Stimulated activated CD8-positive, alpha-beta memory T cell treated with anti-CD3 and anti-CD28 coated beads, Interleukin-7, amount 100 ng/mL, for 24 hours (primary cell): ENCODE data around the gene ATP12A.
"Not testable (repeated sequence)": the region's sequence is repeated elsewhere in the genome, so short reads cannot be mapped to it uniquely, and the experiment has no call there.

Experiments
- DNase-seq: peaks from one replicate; pipeline ENCODE4 v3.0.0-alpha.2; 2020; ENCODE audit warnings: low read depth

Gene ATP12A

DNA sequence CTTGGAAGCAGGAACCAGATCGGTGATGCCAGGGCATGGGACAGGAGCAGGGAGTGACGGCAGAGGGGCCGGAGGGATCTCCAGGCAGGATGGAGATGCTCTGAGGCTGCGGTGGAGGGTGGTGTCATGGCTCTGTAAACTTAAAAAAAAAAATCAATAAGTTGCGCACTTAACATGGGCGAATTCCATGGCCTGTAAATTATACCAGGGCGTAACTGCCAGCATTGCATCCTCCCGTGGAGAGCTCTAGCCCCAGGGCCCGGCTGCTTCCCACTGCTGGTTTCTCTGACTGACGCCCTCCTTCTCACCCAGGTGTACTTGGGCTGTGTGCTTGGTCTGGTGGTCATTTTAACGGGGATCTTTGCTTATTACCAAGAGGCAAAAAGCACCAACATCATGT lies 8.7 kb downstream of the ATP12A start:
- no peak for DNase-seq

DNA sequence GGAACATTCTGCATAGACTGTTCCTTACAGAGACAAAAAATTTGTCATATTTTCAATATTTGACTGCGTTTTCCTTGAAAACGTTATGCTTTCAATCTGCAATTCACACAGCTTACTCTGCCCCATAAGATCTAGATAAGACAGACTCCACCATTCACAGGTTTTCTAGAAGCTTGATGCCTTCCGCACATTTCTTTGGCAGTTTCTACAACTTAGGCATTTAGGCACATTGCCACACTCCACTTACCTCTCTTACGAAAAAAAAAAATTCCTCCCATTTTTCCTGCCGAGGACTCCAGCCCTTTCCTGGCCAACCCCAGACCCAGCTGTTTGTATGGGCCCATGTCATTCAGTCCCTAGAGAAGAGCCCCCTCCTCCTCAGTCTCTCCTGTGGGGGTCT lies 11.2 kb downstream of the ATP12A start:
- DNase-seq: no peak

DNA sequence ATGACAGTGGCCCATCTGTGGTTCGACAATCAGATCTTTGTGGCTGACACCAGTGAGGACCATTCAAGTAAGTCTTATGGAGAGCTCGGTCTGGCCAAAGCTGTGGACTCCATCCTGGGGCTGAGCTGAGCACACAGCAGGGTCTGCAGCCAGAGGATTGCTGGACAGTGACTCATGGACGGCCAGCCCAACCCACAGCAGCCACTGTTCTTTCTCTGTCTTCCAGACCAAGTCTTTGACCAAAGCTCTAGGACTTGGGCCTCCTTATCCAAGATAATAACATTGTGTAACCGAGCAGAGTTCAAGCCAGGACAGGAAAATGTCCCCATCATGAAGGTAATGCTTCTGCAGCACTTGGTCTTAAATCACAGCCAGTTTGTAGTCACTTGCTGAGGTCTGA lies 12.4 kb downstream of the ATP12A start:
- DNase-seq: no peak

DNA sequence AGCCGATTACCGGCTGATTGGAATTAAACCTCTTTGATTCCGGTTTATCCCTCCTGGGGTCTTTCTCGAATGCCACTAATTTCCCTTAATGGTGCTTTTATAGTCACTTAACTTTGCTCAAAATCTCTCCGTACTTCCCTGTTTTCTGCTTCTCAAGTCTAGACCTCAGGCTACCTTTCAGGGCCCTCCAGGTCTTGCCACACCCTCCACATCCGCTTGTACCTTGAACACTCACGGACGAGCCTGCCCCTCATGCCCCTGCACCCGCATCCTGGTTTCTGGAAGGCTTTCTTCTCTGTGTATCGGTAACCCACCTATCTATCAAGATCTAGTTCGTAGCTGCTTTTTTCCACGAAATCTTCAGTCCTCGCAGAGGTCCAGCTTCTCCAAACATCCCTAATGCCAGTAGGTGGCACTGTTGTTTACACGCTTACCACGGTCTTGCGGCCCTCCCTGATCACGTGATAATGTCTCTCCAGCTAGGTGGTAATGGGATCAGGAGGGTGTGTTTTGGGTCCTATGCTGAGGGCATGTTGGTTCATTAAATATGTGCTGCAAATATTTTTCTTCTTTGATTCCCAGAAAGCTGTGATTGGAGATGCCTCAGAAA lies 13.8 kb downstream of the ATP12A start:
- DNase-seq: no peak

DNA sequence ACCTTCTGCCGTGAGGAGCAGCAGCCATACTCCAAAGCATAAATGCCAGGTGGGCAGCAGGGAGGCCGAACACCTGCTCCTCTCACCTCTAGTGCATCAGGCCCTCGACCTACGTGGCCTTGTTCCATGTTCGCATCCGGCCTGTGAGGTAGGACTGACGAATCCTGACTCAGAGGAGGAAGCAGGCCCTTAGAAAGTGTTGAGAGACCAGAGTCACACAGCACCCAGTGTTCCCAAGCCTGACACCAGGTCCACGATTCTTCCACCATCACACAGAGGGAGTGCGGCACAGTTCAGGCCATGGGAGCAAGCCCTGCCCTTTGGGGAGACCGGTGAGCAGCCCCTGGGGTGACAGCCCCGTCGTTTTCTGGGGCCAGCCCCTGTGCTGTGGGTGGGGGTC lies 14.7 kb downstream of the ATP12A start:
- no peak for DNase-seq

DNA sequence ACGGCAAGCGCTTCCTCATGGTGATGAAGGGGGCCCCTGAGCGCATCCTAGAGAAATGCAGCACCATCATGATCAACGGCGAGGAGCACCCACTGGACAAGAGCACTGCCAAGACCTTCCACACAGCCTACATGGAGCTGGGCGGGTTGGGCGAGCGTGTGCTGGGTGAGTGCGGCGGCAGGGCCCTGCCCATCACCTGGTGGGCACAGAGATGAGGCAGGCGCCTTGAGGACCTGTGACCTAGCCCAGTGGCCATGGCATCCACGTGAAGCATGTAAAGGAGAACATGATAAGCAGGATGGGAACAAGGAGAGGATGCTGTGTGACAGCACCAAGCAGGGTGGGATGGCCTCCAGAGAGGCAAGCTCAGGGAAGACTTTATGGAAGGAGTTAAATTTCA lies 18.5 kb downstream of the ATP12A start:
- no peak for DNase-seq

DNA sequence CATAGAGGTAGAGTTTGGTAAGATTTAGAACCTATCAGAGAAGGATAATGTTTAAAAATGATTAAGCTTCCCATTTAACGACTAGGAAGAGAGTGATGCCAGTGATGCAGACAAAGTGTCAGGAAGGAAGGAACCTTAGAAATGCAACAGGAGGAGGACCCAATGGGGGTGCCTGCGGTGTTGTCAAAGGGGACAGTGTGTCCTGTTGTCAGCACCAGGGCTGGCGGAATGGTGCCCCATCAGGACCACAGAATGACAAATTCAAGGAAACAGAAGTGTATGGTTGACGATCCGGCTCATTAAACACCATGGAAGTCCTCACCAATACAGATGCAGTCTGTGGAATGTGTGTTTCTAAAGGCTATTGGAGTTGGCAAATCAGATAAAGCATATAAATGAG lies 19.3 kb downstream of the ATP12A start:
- no peak for DNase-seq

DNA sequence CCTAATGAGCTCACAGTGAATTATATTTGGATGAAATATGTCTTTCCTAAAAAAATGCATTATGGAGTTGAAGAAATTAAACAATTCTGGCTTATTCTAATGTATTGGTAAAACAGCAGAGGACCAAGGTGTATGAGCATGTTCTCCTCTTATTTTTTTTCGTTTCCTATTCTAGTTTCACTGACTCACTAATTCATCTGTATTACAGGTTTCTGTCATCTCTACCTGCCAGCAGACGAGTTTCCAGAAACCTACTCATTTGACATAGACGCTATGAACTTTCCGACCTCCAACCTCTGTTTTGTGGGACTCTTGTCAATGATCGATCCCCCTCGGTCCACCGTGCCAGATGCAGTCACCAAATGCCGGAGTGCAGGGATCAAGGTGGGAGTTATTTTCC lies 20.3 kb downstream of the ATP12A start:
- DNase-seq: no peak

DNA sequence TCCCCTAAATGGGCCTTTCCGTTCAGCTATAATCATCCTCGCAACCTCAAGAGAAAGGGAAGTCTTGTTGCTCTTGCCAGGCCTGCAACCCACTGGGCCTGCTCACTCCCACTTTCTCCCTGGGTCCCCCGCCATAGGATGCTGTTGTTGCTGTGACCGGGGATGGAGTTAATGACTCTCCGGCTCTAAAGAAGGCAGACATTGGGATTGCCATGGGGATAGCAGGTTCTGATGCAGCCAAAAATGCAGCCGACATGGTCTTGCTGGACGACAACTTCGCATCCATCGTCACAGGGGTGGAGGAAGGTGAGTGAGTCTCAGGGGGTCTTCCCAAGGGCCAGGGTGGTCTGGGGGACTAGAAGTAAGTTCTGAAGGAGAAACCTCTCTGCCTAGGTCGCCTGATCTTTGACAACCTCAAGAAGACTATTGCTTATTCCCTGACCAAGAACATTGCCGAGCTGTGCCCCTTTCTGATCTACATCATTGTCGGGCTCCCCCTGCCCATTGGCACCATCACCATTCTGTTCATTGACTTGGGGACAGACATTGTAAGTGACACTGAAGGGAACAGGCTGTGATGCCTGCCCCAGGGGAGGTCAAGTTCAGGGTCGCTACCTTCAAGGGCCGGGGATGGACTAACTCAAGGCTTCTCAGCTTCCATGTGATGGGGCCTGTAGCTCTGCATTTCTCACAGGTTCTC lies 26.8 kb downstream of the ATP12A start:
- no peak for DNase-seq

DNA sequence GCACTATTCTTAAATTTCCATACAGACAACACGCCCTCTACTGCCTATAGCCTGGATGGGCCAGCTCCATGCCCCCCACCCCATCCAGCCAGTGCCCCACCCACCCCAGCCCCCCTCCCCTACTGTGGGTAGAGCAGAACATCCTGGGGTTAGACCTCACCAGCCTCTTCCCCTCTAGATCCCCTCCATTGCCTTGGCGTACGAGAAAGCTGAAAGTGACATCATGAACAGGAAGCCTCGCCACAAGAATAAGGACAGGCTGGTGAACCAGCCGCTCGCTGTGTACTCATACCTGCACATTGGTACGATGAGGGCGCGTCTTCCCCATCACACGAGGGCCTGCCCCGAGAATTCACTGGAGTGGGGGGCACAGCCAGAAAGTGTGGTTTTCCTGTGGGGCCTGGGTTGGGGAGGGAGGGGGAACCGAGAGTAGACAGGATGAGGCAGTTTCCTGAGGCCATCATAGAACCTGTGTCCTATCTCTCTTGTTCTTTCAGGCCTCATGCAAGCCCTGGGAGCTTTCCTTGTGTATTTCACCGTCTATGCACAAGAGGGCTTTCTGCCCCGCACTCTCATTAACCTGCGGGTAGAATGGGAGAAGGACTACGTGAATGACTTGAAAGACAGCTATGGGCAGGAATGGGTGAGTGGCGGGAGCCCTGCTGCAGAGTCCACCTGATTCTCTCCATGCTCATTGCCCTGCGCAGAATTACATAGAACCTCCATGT lies 29.1 kb downstream of the ATP12A start:
- DNase-seq: peak; percentile 29

DNA sequence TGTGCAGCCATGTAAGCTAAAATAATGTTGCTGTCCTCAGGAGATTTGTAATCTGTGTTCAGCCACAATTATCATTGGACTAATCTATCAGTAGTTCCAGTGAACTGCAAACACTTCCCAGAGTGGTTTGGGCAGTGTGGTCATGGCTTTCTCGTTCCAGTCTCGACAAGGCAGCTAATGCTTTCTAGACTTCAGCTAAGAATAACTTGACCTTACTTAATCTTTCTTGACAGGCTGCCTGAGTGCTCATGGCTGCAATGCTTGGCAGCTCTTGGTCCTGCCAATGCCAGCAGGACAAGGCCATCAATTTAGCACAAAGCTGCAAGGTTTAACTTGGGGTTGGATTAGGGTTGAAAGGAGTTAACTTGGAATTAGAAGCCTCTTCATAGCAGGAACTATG lies 32.8 kb downstream of the ATP12A start:
- DNase-seq: no peak

DNA sequence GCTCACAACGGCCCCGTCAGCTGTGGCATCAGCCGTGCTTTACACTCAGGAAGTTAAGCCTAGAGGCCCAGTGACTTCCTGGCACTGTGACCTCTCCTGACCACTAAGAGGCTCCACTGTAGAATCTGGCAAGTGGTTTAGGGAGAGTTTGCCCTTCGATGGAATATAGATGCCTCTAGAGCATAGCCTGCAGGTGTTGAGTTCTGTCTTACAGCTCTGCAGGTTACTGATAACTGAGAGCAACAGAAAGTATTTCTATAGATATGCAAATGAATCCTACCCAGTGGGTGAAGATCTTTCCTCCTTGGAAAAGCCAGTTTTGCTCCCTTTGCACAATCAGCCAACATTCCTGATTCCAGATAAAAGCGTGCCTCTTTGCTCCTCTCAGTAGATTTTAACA lies 35.8 kb downstream of the ATP12A start:
- DNase-seq: no peak

DNA sequence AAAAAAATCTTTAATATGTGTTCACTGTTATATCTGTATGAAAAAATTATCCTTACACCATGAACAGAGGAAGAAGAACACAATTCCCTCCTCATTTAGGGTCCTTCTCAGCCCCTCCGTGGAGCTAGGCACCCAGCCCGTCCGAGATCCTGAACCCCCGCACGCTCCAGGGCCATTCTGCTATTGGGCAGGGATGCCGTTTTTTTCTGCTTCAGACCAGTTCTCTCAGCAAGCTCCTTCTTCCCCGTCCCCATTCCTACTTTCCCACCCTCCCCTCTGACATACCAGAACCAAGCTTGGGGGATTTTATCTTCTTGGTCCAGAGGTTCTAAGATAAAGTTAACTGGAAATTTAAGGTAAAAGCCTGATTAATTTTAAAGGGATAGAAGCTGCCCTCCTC lies 36.2 kb downstream of the ATP12A start:
- no peak for DNase-seq

DNA sequence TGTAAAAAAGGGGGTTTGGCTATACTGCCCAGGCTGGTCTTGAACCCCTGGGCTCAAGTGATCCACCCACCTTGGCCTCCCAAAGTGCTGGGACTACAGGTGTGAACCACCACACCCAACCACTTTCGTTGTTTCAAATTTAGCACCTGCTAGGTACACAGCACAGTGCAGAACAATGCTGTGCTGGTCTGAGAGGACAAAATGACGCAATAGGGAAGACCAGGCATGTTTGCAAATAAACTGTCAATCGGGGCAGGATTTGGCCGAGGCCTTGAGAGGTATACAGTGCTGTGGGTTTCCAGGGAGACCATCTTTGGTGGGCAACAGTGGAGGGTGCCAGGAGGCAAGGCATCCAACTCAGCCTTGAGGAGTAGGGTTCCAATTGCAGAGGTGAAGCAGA lies 37.0 kb downstream of the ATP12A start:
- no peak for DNase-seq

DNA sequence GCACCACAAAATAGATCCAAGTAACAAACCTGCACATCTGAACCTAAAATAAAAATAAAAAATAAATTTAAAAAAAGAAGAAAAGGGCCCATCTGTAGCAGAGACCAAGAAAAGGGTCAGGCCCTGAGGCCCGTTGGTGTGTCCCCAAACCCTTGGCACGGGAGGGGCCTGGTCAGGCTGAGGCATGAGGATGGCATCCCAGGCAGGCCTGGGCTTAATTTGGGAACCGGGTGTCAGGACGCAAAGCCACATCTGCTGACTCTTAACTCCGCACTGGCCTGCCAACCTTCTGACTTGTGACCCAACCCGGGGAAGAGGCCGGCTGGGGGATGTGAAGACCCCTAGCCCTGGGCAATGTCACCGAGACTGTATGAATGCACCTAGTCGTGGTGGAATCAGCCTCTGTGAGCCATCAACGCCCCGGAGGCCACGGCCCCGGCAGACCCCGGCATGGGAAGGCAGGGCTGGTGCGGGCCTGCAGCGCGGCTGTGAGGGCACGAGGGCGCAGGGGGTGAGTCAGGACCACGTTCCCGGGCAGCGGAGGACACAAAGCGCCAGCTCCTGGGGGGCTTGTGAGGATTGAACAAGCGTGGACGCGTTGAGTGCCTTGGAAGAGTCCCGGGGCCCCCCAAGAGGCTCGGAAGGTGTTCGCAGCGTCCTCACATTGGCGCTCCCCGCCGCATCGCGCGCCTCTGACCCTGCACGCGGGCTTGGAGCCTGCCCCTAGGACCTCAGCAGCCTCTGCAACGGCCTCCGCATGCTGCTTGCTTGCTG lies 38.2 kb downstream of the ATP12A start:
- DNase-seq: no peak

DNA sequence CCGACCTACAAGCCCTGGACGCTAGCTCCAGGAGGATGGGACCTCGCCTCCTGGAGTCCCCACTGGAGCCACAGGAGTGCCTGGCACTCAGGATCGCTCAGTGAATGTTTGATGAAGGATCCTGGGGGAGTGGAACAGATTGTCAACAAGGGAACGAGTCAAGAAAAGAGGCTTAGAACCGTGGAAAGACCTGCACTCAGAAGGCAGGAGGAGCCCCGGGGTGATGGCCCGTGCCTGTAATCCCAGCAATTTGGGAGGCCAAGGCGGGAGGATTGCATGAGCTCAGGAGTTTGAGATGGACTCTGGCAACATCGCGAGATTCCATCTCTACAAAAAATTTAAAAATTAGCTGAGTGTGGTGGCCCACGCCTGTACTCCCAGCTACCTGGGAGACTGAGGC lies 38.9 kb downstream of the ATP12A start:
- DNase-seq: no peak

DNA sequence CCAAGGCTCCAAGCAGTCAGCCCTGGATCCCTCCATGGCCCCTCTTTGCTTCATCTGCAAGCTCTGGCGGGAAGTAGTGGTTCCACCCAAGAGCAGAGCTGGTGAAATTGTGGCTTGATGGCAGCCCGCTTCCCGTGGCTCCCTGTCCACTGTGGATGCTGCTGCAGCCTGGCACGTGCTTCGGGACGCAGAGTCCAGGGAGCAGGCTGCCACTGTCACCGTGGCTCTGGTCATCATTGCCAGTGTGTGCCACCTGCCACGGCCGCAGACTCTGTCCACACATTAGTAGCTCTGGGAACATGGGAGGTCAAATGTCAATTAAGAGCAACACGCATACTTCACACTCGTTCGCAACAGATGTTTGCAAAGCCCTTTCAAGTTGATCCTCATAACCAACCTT lies 43.0 kb downstream of the ATP12A start:
- no peak for DNase-seq

DNA sequence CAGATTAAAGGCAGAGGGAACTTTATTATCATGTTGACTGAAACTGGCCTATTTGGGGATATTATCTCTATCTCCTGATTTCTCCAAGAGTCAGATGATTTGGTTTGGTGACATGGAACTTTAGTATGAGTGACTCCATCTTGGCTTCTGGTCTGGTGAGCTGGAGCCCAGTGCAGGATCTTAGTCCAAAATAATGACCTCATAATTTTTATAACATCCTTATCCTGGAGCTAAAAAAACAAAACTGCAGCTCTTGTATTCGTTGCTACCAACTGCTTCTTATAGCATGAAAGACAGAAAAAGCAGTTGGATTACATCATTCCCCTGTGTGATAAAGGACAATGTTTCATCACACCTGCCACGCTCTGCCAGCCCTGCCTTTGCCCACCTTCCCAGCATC lies 44.5 kb downstream of the ATP12A start:
- DNase-seq: no peak

DNA sequence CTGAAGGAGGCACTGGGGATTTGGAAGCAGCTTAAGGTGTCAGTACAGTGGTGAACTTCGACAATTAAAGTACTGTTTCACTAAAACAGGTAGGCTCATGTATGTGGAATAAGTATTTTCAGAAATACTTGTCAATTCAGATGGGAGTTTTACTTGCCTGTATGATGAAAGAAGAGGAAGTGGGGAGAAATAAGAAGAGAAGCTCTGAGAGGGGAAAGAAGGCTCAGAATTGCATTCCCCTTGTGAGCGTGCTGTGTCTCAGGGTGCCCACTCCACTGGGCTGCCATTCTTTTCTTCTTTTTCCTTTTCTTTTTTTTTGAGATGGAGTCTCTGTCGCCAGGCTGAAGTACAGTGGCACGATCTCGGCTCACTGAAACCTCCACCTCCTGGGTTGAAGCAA lies 45.2 kb downstream of the ATP12A start:
- DNase-seq: no peak

DNA sequence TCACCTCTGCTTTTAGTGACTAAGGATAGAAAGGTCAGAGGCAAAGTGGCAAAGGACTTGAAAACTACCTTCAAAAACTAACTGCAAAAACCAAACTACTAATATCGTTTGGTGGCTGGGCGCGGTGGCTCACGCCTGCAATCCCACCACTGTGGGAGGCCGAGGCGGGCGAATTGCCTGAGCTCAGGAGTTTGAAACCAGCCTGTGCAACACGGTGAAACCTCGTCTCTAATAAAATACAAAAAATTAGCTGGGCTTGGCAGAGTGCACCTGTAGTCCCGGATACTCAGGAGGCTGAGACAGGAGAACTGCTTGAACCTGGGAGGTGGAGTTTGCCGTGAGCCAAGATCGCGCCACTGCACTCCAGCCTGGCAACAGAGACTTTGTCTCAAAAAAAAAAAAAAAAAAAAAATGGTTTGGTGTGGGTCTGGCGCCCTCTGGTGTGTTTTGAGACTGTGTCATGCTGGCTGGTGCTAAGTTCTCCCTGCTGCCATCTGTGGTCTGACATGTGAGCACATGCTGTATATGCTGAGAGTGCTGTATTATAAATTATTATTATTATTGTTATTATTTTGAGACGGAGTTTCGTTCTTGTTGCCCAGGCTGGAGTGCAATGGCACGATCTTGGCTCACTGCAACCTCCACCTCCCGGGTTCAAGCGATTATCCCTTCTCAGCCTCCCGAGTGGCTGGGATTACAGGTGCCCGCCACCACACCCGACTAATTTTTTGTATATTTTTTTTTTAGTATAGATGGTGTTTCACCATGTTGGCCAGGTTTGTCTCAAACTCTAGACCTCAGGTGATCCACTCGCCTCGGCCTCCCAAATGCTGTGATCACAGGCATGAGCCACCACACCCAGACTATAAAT lies 47.8 kb downstream of the ATP12A start:
- DNase-seq: peak; percentile 17

DNA sequence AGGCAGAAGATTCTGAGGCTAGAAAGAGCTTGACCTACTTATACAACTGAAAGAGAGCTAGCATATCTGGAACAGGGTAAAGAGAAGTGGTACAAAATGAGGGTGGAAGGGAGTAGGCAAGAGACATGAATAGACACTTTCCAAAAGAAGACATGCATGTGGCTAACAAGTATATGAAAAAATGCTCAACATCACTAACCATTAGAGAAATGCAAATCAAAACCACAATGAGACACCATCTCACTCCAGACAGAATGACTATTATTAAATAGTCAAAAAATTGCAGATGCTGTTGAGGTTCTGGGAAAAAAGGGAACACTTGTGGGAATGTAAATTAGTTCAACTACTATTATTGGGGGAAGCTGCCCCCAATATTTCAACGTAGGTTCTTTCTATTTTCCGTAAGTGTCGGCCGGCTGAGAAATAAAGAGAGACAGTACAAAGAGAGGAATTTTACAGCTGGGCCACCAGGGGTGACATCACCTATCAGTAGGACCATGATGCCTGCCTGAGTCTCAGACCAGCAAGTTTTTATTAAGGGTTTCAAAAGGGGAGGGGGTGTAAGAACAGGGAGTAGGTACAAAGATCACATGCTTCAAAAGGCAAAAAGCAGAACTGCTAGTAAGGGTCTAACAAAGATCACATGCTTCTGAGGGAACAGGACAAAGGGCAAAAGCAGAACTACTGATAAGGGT lies 50.8 kb downstream of the ATP12A start:
- DNase-seq: not testable (repeated sequence)
